HG03460 (cell line): ENCODE measurements around the gene STX16.

ENCODE experiments used
- ATAC-seq: cut with Tn5 transposase; IDR thresholded peaks from one replicate; pipeline ENCODE4 v1.9.1; 2021; ENCODE audit not compliant: unreplicated experiment

Gene STX16

DNA sequence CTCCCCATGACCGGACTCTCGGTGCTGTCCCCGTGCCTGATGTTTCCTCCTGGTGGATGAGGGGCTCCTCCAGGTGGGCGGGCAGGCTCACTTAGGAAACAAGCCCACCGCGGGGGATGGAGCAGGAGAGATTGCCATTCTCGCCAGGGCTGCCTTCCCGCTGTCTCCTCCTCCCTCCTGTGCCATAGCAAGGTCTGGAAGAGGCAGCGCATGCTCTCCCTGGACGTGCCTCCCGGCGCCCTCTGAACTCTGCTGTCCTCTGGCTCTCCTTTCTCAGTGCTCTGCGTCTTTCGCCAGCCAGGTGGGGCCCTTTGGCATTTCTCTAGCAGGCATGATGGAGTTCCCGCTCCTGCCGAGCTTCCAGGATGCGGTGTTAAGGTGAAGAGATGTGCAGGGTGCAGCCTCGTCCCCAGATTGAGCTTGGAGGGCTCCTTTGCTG, 24.1 kb downstream of the STX16 start:
- no peak for ATAC-seq

DNA sequence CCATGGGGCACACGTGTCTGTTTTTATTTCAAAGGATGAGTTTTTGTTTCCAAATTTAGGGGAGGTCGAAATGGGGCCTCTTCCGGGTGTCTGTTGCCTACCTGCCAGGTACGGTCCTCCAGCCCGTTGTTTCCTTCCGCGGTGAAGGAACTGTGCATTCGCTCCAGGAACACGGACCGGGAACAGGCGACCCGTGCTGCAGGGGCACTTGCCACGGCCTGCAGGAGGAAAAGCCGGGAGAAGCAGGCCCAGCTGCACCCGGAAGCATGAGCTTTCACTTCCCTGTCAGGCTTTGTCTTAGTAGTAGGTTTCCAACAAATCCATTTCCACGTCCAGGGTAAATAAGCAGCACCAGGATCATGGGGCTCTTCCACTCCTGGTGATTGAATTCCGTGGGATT, 24.6 kb downstream of the STX16 start:
- no peak for ATAC-seq

DNA sequence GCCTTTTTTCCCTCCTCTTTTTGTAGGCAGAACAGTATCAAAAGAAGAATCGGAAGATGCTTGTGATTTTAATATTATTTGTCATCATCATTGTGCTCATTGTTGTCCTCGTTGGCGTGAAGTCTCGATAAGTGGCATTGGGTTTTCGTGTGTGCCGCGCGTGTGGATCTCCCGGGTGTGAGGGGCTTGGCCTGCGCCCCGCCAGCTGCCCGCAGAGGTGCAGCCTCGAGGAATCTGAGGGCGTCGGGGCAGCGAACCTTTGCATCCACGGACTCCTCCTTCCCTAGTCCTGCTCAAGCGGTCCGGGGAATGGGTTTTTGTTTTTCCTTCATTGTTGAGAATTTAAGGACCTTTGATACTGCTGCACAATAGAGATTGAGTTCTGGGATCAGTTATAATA, 25.1 kb downstream of the STX16 start:
- ATAC-seq, result no peak

DNA sequence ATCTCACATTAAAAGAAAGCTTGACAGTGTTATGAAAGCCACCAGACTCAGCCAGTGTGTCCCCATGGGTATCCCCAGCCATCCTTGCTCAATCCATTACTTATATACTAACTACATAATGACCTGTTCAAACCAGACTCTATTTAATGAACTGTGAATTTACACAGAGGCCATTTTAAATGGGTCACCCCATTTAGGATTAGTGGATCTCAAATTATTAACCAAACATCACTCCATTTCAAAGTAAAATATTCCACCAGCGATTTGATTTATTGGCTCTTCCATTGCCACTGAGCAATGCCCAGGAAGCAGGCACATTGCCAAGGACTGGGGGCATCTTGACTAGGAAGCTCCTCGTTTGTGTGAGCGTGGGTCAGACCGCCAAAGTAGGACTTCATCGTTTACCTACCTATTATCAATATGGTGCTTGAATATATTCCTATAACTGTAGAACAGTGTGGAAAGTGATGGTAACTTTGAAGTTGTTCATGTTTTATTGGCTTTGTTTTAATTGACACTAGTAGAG, 26.1 kb downstream of the STX16 start:
- no peak for ATAC-seq

DNA sequence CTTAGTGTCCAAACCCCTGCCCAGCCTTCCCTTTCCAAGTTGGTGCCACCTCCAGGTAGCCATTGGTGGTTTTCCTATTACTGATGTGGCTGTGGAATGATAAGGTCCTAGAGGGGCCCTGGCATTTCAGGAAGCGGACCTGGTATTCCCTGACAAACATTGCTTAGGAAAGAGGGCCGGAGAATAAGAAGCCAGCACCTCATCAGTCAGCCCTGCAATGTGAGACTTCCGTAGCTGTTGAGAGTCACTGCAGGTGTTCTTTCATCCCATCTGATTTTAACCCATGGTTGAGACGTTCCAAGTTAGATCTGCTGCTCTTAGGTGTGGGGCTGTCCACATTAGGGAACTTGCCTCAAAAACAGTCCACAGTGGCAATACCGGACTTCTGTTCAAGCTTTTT, 26.7 kb downstream of the STX16 start:
- ATAC-seq, result no peak

DNA sequence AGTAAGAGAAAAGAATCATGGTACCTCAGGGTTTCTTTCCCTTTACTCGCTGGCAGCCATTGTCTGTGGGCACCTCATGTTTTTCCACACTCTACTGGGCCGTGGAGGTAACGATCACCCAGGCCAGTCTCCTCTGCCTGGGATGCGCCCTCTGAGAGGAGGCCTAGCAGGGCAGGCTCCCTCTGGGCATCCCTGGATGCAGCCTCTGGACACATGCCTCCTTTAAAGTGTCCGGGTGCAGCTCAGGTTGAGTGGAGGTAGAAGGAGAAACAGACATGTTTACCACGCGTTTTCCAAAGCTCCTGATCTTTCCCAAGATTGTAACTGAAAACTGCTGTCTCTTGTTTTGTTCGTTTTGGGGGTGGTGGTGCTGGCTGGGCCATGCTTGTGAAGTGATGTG, 27.7 kb downstream of the STX16 start:
- no peak for ATAC-seq

DNA sequence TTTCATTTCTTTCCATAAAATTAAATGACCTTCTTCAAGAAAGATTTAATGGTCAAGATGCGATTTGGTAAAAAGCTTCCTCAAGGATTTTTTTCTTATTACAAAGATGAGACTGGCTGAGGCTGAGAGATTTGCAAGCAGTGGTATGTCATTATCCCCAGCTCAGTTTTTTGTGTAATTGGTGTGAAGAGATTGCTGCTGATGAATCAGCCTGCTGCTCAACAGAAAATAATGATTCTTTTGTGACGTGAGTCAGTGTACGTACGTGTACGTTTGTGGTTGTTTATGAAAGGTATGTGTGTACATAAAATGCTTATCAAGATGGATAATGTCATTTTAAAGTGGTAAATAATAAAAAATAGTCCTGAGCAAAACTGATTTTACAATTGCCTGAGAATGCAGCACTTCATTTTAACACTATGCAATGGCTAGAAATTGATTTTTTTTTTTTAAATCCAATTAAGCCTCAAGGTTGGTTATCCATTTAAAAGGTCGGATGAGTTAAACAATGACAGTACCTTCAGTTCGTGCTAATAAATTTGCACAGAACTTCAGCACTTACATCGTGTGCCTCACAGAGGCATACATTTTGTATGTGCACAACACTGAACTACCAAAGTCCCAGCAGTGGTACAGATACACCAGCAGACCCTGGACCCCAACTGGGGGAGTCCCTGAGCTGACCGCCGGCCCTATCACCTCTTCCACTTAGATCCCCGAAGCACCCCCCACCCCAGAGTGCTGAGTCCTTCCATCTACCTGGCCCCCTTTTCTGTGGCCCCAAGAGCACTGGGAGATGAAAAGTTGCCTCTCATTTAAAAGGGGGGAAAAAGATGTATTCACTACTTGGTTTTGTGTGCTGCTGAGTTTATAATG, 31.8 kb downstream of the STX16 start:
- ATAC-seq, result no peak

DNA sequence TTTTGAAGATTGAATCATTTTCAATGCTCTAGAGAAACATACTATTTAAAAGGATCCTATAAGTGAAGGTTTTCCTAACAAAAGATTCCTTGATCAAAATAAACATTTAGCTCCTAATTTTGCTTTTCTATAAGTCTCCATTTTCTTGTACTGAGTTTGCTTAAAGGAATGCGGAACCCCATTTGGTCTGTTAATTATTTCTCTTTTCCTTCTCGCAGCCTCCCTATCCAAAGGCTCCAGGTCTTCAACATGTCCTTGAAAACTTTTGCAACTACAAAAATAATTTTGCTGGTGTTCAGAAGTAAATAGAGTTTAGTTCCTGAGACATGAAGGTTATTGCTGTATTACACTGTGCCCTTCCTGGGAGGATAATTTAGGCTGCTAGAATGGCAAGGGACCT, 33.2 kb downstream of the STX16 start:
- ATAC-seq, result no peak

DNA sequence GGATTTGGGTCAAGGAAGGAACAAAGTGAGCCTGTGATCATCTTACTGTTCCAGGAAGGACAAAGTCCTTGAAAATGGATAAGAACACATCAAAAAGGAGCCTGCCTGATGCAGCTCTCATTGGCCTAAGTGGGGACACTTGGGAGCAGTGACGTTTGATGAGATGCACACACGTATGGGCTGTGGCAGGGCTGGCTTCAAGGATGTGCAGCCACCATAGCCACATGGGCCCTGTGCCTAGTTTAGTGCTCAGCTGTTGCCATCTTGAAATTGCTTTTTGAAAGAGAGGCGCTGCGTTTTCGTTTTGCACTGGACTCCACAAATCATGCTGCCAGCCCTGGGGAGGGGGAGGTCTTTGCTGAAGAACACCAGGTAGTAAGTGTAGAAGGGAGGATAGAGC, 34.9 kb downstream of the STX16 start:
- ATAC-seq, result no peak

DNA sequence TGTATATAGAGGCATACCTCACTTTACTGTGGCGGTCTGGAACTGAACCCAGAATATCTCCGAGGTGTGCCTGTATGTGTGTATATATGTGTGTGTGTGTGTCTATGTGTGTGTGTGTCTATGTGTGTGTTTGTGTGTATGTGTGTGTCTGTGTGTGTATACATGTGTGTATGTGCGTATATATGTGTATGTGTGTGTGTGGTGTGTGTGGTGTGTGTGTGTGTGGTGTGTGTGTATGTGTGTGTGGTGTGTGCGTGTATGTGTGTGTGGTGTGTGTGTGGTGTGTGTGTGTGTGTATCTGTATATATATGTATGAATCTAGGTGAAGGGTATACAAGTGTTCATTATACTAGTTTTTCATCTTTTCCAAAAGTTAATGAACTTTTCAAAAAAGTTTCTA, 37.3 kb downstream of the STX16 start:
- no peak for ATAC-seq

DNA sequence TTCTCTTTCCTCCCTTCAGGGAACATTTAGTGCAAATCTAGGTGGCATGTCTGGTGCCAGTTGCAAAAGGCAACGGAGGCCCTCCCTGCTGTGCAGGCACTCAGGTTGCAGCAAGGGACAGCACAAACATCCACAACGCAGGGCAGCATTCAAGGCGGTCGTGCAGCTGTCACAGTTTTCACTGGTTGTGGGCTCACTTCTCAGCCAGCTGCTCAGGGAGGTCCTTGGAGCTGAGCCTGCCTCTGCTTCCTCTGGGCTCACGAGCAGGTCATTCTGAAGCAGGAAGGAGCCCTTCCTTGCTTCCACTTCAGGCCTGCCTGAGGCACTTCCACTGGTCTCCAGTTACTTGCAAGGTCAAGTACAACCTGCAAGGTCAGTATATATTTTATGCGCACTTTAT, 37.8 kb downstream of the STX16 start:
- no peak for ATAC-seq

DNA sequence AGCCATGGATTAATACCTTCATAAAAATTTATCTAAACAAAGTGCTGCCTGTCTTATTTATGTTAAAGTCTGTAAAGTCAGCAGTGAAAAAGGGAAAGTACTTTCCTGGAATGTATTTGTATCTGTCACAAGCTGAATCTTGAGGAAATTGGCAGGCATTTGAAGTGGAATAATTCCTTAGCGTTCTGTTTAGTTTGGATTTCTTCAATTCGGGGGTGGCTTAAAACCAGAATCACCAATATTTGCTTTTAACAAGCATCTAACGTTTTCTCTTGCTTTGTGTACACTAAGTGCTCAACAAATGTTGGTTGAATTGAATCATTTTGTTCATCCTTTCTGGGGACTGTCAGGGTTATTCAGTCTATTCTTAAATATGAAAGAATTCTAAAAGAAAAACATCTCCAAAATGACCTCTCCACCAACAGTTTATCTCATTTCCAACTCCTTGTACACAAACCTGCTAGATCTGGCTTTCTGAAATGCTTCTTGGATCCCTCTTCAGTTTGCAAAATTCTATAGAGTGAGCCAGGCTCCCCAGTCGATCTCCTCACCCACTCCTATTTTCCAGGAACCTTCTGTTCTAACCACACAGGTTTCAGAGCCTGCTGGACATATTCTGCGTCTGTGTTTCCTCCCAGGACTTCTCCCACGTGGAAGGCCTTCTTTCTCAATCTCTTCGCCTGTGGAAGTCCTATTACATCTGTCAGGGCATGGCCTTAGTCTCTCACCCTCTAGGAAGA, 39.5 kb downstream of the STX16 start:
- ATAC-seq, result no peak

DNA sequence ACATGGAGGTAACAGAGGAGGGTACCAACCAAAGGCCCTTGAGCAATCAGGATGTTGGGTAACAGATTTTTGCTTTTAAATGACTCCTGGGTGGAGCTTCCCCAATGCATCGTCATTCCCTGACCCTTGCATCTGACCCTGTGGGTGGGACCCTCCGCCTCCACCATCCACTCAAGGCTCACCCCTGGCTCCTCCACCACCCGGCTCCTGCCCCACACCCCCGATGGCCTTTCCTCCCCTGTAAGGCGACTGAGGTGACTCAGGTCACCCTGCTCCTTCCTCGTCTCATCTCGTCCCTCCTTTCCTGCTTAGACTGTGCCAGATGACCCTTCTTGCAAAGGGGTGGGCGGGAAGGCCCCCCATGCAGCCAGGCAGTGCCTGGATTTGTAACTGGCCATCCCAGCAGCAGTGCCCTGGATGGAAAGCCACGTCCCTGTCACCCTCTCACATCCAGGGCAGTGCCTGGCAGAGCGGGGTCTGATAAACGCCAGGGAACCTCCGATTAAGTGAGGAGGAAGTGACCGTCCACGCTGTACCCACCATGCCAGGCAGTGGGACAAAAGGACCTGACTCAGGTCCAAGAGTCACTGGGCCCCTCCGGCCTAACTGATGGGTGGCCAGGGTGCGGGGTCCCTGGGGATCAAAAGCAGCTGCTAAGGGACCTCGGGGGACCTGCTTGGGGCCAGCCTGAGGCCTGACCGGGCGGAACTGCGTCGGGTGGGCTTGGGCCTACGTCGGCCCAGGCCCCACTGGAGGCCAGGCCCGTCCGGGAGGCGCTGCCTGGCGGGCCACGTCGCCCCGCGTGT, 40.9 kb downstream of the STX16 start:
- peak; percentile 2 for ATAC-seq

DNA sequence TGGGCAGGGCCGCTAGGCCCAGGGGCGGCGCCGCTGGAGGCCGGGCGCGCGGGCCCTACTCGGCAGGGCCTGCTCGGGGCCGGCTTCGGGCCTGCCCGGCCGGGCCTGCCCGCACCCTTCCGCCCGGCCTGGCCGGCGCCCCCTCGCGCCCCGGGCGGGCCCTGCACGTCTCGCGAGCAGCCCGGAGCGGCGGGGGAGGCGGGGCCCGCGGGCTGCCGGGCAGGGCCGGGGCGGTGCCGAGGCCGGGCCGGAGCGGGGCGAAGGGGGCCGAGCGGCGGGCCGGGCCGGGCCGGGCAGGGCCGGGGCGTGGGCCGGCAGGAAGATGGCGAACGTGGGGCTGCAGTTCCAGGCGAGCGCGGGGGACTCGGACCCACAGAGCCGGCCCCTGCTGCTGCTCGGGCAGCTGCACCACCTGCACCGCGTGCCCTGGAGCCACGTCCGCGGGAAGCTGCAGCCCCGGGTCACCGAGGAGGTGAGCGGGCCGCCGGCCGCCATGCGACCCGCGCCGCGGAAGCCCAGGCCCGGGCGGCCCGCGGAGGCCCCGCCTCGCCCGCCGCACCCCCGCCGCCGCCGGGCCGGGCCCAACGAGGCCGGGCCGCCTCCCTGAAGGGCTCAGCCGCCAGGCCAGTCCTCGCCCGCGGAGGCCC, 41.6 kb downstream of the STX16 start, which contains the start of gene NPEPL1:
Gene NPEPL1, plus strand, starts transcription at position 222 of the 647 bp plus-strand sequence. Its CDS starts 101 bp downstream, at position 323.
- peak; percentile 88 for ATAC-seq

DNA sequence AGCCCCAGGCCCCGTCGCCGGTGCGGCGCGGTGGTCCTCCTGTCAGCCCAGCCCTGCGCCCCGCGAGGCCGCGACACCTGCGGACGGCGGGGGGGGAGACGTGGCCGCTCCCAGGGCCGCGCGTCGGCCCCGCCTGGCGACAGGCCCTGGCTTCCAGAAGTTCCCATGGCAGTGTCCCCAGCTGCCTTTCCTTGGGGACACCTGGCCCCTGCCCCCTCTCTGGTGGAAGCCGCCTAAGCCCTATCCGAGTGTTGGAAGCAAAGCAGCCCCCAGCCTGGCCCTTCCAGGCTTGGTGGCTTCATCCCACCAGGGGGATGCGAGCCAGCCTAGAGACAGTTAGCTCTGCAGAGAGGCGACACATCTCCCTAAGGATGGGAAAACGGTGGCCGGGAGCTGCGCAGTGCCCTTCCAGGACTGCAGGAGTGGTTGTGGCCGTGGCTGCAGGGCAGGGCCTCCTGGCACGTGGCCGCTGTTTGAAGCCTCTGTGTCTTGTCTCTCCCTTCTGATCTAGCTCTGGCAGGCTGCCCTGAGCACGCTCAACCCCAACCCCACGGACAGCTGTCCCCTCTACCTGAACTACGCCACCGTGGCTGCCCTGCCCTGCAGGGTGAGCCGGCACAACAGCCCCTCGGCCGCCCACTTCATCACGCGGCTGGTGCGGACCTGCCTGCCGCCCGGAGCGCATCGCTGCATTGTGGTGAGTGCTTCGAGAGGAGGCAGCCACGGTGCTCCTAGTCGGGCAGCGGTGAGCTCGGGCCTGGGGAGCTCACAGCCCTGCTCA, 42.3 kb downstream of the STX16 start:
- peak; percentile 15 for ATAC-seq

DNA sequence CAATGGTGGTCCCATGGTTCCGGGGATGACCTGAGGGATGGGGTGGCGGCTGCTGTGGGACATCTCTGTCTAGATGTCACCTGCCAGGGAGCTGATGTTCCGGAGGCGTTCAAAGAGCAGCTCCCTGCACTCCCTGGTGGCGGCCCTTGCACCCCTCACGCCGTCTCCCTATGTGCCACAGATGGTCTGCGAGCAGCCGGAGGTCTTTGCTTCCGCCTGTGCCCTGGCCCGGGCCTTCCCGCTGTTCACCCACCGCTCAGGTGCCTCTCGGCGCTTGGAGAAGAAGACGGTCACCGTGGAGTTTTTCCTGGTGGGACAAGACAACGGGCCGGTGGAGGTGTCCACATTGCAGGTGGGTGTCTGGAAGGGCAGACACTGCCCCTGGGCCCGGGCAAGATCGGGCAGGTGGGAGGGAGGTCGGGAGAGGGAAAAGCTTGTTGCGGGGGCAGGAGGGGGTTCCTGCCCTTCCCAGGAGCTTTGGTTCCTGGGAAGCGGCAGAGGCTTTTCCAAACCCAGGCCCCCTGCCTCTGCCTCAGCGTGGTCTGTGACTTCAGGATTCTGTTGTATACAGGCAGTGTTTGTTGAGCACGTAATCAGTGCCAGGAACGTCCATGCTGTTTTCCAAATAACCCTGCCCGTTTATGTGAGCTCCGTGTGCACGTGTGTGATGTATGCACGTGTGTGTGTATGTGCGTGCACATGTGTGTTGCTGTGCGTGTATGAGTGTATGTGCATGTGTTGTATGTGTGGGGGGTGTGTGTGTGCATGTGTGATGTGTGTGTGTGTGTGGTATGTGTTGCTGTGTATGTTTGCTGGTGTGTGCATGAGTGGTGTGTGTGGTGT, 43.4 kb downstream of the STX16 start:
- no peak for ATAC-seq

DNA sequence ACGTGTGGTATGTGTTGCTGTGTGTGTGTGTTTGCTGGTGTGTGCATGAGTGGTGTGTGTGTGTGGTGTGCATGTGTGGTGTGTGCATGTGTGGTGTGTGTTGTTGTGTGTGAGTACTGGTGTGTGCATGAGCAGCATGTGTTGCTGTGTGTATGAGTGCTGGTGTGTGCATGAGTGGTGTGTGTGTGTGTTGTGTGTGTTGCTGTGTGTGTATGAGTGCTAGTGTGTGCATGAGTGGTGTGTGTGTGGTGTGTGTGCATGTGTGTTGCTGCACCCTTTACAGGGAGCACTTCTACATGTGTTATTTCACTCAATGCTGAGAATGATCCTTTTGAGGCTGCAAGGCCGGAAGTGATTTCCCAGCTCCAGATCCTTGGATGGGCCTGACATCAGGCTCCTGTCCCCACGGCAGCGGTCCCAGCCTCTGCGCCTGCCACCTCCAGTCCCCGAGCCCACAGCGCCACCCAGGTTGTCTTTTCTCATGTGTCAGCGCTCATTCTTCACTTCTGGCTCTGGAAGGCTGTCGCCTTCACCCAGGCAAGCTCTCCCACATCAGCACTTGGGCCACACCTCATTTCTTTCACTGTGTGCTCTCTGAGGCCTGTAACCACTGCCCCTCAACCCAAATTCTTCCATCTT, 44.1 kb downstream of the STX16 start:
- no peak for ATAC-seq

DNA sequence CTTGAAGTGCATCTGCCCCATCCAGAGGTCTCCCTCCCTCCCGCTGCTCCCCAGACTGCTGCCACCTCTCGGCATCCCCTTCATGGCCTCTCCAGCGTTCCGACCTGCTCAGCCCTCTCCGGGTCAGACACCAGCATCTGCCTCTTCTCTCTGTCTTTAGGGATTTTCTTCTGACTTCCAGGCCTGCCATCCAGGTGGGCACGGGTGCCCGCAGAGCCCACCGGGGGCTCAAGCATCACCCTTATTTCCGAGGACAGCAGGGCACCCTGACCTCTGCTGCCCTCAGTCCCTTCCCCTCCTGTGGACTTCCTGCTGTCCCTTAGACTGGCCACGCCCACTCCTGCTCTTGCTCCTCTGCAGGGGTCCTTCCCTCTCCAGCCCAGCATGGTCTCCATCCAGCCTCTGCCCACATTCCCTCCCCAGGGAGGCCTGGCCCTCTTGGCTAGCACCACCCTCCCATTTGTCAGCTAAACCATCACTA, 44.9 kb downstream of the STX16 start:
- no peak for ATAC-seq
